ENCODE results near the gene SF3B3. TPM values are rescaled to one million over a fixed set of nuclear protein-coding genes. Genes with fewer than 3 reads are reported as not detected.
A peak's percentile ranks its signal among the peaks of the same experiment; 100 is the strongest.

Gene SF3B3
- polyA plus RNA-seq, 1 of the 3 experiments (the other 2 are of a cell fraction): 81.7 TPM

DNA sequence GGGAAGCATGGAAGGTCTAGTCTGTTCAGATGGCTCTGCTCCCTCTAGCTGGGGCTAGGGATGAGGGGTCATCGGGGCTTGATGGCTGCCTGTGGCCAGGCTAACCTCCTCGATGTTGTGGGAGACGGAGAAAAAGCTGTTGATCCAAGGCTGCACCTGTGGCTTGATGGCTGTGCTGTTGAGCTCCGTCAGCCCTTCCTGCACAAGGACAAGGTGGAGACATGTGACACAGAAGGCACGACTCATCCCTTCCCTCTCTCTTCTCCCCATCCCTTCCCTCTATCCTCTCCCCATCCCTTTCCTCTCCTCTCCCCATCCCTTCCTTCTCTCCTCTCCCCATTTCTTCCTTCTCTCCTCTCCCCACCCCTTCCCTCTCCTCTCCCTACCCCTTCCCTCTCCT, 41.0 kb upstream of the SF3B3 start:
- Histone ChIP-seq H3K9me2 (no peaks in the 10 kb centered on the region), H3K27me3 (ENCODE audit: insufficient read depth) (no peaks in the 10 kb centered on the region), H3K9ac (no peak overlapping the region), H3K4me1 (ENCODE audit: control insufficient read depth in 1 of 2, insufficient read depth in 2 of 2, low read depth in 1 of 2, low read length in 1 of 2) (peaks cover 0 to 5% of the 10 kb centered on the region in 2 experiments; a peak in 1 of 4 replicates), H2AFZ (ENCODE audit: low read depth) (no peak overlapping the region), H3K4me2 (peak overlapping the region; percentile 17; the same call in 1 of the 2 replicates), H3K79me2 (ENCODE audit: insufficient read depth) (no peaks in the 10 kb centered on the region), H3K4me3 (ENCODE audit: low read depth in 2 of 2, low read length in 1 of 2) (no peak overlapping the region), H3K9me3 (no peaks in the 10 kb centered on the region), H3K36me3 (replicated peaks in 1 of 2; ENCODE audit: control insufficient read depth in 1 of 2, insufficient read depth in 2 of 2, low read length in 1 of 2) (peaks cover 9 to 54% of the 10 kb centered on the region in 2 experiments), H4K20me1 (ENCODE audit: insufficient read depth) (no peaks in the 10 kb centered on the region), H3F3A (replicated peaks; ENCODE audit: insufficient read depth) (peaks cover 19% of the 10 kb centered on the region), H3K27ac (ENCODE audit: low read depth in 2 of 2, low read length in 1 of 2) (peak overlapping the region in 1 of 2 experiments; percentile 76; a peak in 2 of 4 replicates)
- ChIA-PET CTCF (interaction anchor here (1.0 kb wide), 1 partner anchor 12 kb away, joined by 4 read pairs; no protein-coding TSS in a partner anchor), POLR2A (no interaction called here)
- 64% methylated on average over 5 of the region's 5 CpGs for WGBS (ENCODE audit: low lambda C conversion rate)
- DNase-seq: no peak
- TF ChIP-seq SMC3 (IDR thresholded peaks at IDR 0.05; ENCODE audit: low read depth, low read length) (no peak), FOXM1 (IDR thresholded peaks at IDR 0.05; ENCODE audit: low read depth) (no peak), NRF1 (IDR thresholded peaks at IDR 0.05; ENCODE audit: low read depth, low read length) (no peak), GATA2 (CRISPR knock-in tag; IDR thresholded peaks at IDR 0.05) (no peak), MEF2A (IDR thresholded peaks at IDR 0.05; ENCODE audit: borderline replicate concordance, low read depth) (no peak), TCF12 (IDR thresholded peaks at IDR 0.05) (no peak), FOSL2 (IDR thresholded peaks at IDR 0.05; ENCODE audit: borderline replicate concordance, low read depth) (no peak), SIN3A (IDR thresholded peaks at IDR 0.05; ENCODE audit: borderline replicate concordance, low read depth, low read length) (no peak), CHD2 (IDR thresholded peaks at IDR 0.05; ENCODE audit: low read length, partially characterized antibody) (no peak), JUND (IDR thresholded peaks at IDR 0.05) (no peak)
- TF ChIP-seq, protein P1, sequence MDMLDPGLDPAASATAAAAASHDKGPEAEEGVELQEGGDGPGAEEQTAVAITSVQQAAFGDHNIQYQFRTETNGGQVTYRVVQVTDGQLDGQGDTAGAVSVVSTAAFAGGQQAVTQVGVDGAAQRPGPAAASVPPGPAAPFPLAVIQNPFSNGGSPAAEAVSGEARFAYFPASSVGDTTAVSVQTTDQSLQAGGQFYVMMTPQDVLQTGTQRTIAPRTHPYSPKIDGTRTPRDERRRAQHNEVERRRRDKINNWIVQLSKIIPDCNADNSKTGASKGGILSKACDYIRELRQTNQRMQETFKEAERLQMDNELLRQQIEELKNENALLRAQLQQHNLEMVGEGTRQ (IDR thresholded peaks at IDR 0.05; ENCODE audit: borderline replicate concordance, low read depth, low read length): no peak
- TF ChIP-seq, protein P2, sequence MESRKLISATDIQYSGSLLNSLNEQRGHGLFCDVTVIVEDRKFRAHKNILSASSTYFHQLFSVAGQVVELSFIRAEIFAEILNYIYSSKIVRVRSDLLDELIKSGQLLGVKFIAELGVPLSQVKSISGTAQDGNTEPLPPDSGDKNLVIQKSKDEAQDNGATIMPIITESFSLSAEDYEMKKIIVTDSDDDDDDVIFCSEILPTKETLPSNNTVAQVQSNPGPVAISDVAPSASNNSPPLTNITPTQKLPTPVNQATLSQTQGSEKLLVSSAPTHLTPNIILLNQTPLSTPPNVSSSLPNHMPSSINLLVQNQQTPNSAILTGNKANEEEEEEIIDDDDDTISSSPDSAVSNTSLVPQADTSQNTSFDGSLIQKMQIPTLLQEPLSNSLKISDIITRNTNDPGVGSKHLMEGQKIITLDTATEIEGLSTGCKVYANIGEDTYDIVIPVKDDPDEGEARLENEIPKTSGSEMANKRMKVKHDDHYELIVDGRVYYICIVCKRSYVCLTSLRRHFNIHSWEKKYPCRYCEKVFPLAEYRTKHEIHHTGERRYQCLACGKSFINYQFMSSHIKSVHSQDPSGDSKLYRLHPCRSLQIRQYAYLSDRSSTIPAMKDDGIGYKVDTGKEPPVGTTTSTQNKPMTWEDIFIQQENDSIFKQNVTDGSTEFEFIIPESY (IDR thresholded peaks at IDR 0.05; ENCODE audit: borderline replicate concordance, low read depth): no peak
- TF ChIP-seq, protein P3, sequence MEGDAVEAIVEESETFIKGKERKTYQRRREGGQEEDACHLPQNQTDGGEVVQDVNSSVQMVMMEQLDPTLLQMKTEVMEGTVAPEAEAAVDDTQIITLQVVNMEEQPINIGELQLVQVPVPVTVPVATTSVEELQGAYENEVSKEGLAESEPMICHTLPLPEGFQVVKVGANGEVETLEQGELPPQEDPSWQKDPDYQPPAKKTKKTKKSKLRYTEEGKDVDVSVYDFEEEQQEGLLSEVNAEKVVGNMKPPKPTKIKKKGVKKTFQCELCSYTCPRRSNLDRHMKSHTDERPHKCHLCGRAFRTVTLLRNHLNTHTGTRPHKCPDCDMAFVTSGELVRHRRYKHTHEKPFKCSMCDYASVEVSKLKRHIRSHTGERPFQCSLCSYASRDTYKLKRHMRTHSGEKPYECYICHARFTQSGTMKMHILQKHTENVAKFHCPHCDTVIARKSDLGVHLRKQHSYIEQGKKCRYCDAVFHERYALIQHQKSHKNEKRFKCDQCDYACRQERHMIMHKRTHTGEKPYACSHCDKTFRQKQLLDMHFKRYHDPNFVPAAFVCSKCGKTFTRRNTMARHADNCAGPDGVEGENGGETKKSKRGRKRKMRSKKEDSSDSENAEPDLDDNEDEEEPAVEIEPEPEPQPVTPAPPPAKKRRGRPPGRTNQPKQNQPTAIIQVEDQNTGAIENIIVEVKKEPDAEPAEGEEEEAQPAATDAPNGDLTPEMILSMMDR (IDR thresholded peaks at IDR 0.05): no peak
- TF ChIP-seq, protein P4, sequence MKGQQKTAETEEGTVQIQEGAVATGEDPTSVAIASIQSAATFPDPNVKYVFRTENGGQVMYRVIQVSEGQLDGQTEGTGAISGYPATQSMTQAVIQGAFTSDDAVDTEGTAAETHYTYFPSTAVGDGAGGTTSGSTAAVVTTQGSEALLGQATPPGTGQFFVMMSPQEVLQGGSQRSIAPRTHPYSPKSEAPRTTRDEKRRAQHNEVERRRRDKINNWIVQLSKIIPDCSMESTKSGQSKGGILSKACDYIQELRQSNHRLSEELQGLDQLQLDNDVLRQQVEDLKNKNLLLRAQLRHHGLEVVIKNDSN (IDR thresholded peaks at IDR 0.05; ENCODE audit: borderline replicate concordance, low read depth): no peak

Data from SK-N-SH (cell line).